Measurements from ENCODE around the gene OASL. TPM values are rescaled to one million over a fixed set of nuclear protein-coding genes. Genes with fewer than 3 reads are reported as not detected.

Gene OASL
- total and polyA plus RNA-seq, 2 experiments from 2014 or later, result not detected

- Histone ChIP-seq H3K27me3 (no peaks in the 10 kb centered on the region), H3K4me1 (ENCODE audit: low read depth) (no peaks in the 10 kb centered on the region), H3K9me3 (ENCODE audit: low read depth) (no peaks in the 10 kb centered on the region), H3K4me3 (no peak overlapping the region), H3K36me3 (no peaks in the 10 kb centered on the region), H3K27ac (no peak overlapping the region)
- peak; percentile 59 to 67 for DNase-seq (ENCODE audit: low read depth in 1 of 2, low spot score in 1 of 2)
- TF ChIP-seq CTCF (IDR thresholded peaks at IDR 0.05; ENCODE audit: low read depth, low read length), result peak; percentile 49
Measured at GRCh38 chr12:121060149-121061001, 21.3 kb upstream of the OASL start.

GRCh38 chr12:121059031-121059898, 20.2 kb upstream of the OASL start:
- no peaks in the 10 kb centered on the region for H3K36me3 ChIP-seq
- no peaks in the 10 kb centered on the region for H3K27me3 ChIP-seq
- no peaks in the 10 kb centered on the region for H3K9me3 ChIP-seq (ENCODE audit: low read depth)
- H3K27ac ChIP-seq, result no peak overlapping the region
- TF ChIP-seq CTCF (IDR thresholded peaks at IDR 0.05; ENCODE audit: low read depth, low read length), result no peak
- no peak overlapping the region for H3K4me3 ChIP-seq
- DNase-seq (ENCODE audit: low read depth in 1 of 2, low spot score in 1 of 2), result no peak
- H3K4me1 ChIP-seq (ENCODE audit: low read depth), result no peaks in the 10 kb centered on the region

GRCh38 chr12:121057794-121058193, 18.7 kb upstream of the OASL start:
- Histone ChIP-seq H3K27me3 (no peaks in the 10 kb centered on the region), H3K36me3 (no peaks in the 10 kb centered on the region), H3K4me3 (no peak overlapping the region), H3K4me1 (ENCODE audit: low read depth) (no peaks in the 10 kb centered on the region), H3K27ac (no peak overlapping the region), H3K9me3 (ENCODE audit: low read depth) (no peaks in the 10 kb centered on the region)
- no peak for DNase-seq (ENCODE audit: low read depth in 1 of 2, low spot score in 1 of 2)
- TF ChIP-seq CTCF (IDR thresholded peaks at IDR 0.05; ENCODE audit: low read depth, low read length), result no peak

- H3K4me3 ChIP-seq, result no peak overlapping the region
- TF ChIP-seq CTCF (IDR thresholded peaks at IDR 0.05; ENCODE audit: low read depth, low read length), result no peak
- H3K4me1 ChIP-seq (ENCODE audit: low read depth), result no peaks in the 10 kb centered on the region
- H3K27ac ChIP-seq, result no peak overlapping the region
- H3K27me3 ChIP-seq, result no peaks in the 10 kb centered on the region
- H3K36me3 ChIP-seq, result no peaks in the 10 kb centered on the region
- DNase-seq (ENCODE audit: low read depth in 1 of 2, low spot score in 1 of 2), result no peak
- H3K9me3 ChIP-seq (ENCODE audit: low read depth), result no peaks in the 10 kb centered on the region
Measured at GRCh38 chr12:121053706-121054105, 14.7 kb upstream of the OASL start.

GRCh38 chr12:121050725-121051124, 11.7 kb upstream of the OASL start:
- no peak for TF ChIP-seq CTCF (IDR thresholded peaks at IDR 0.05; ENCODE audit: low read depth, low read length)
- no peak overlapping the region for H3K4me3 ChIP-seq

More at GRCh38 chr12:121050725-121051124, 11.7 kb upstream of the OASL start:
- no peaks in the 10 kb centered on the region for H3K36me3 ChIP-seq
- no peaks in the 10 kb centered on the region for H3K4me1 ChIP-seq (ENCODE audit: low read depth)
- no peak overlapping the region for H3K27ac ChIP-seq
- H3K9me3 ChIP-seq (ENCODE audit: low read depth), result no peaks in the 10 kb centered on the region
- DNase-seq (ENCODE audit: low read depth in 1 of 2, low spot score in 1 of 2), result no peak
- H3K27me3 ChIP-seq, result no peaks in the 10 kb centered on the region
